Rectal smooth muscle tissue (tissue), 1 donor: ENCODE data around the gene EIF5AL1.
"Not testable (repeated sequence)": the region's sequence is repeated elsewhere in the genome, so short reads cannot be mapped to it uniquely, and the experiment has no call there.

ENCODE experiments used
- H3K27ac ChIP-seq: one replicate; pipeline ENCODE4 v1.7.0; 2013; ENCODE audit warnings: low read depth, low read length, inconsistent platforms
- H3K27me3 ChIP-seq: one replicate; pipeline ENCODE4 v1.7.0; 2013; ENCODE audit warnings: low read length; ENCODE audit not compliant: control insufficient read depth, insufficient read depth
- H3K36me3 ChIP-seq: one replicate; pipeline ENCODE4 v1.7.0; 2013; ENCODE audit warnings: low read length; ENCODE audit not compliant: control insufficient read depth, insufficient read depth
- H3K4me1 ChIP-seq: one replicate; pipeline ENCODE4 v1.7.0; 2013; ENCODE audit warnings: low read length; ENCODE audit not compliant: control insufficient read depth, insufficient read depth
- H3K4me3 ChIP-seq: one replicate; pipeline ENCODE4 v1.7.0; 2013; ENCODE audit warnings: low read length
- H3K9ac ChIP-seq: one replicate; pipeline ENCODE4 v1.7.0; 2013; ENCODE audit warnings: low read length

EIF5AL1 gene

GRCh38 chr10:79490400-79491142 lies 21.8 kb upstream of the EIF5AL1 start:
- Histone ChIP-seq H3K4me1 (peaks cover 9% of the 10 kb centered on the region), H3K27ac (peak overlapping the region; percentile 37), H3K4me3 (no peak overlapping the region), H3K36me3 (no peaks in the 10 kb centered on the region), H3K9ac (no peak overlapping the region), H3K27me3 (no peaks in the 10 kb centered on the region)

GRCh38 chr10:79491143-79491835 lies 21.0 kb upstream of the EIF5AL1 start:
- H3K4me3 ChIP-seq: no peak overlapping the region
- no peaks in the 10 kb centered on the region for H3K36me3 ChIP-seq
- H3K4me1 ChIP-seq: peaks cover 9% of the 10 kb centered on the region
- no peak overlapping the region for H3K9ac ChIP-seq
- peak overlapping the region; percentile 37 for H3K27ac ChIP-seq
- no peaks in the 10 kb centered on the region for H3K27me3 ChIP-seq

- Histone ChIP-seq H3K27me3 (no peaks in the 10 kb centered on the region), H3K36me3 (no peaks in the 10 kb centered on the region), H3K4me3 (no peak overlapping the region), H3K9ac (no peak overlapping the region), H3K4me1 (peaks cover 9% of the 10 kb centered on the region), H3K27ac (no peak overlapping the region)
Measured at GRCh38 chr10:79492256-79492655, 20.1 kb upstream of the EIF5AL1 start.

GRCh38 chr10:79492839-79493238 lies 19.5 kb upstream of the EIF5AL1 start:
- Histone ChIP-seq H3K4me1 (peaks cover 6% of the 10 kb centered on the region), H3K36me3 (no peaks in the 10 kb centered on the region), H3K27me3 (no peaks in the 10 kb centered on the region)

GRCh38 chr10:79493806-79494205 lies 18.5 kb upstream of the EIF5AL1 start:
- Histone ChIP-seq H3K36me3 (no peaks in the 10 kb centered on the region), H3K27ac (no peak overlapping the region), H3K4me1 (peaks cover 2% of the 10 kb centered on the region), H3K27me3 (no peaks in the 10 kb centered on the region), H3K9ac (no peak overlapping the region), H3K4me3 (no peak overlapping the region)

More at GRCh38 chr10:79492839-79493238, 19.5 kb upstream of the EIF5AL1 start:
- no peak overlapping the region for H3K27ac ChIP-seq
- H3K4me3 ChIP-seq: no peak overlapping the region
- H3K9ac ChIP-seq: no peak overlapping the region

- Histone ChIP-seq H3K27me3 (no peaks in the 10 kb centered on the region), H3K9ac (no peak overlapping the region), H3K4me3 (no peak overlapping the region), H3K4me1 (peaks cover 2% of the 10 kb centered on the region), H3K27ac (no peak overlapping the region), H3K36me3 (no peaks in the 10 kb centered on the region)
Measured at GRCh38 chr10:79494871-79495705, 17.2 kb upstream of the EIF5AL1 start.

- Histone ChIP-seq H3K36me3 (no peaks in the 10 kb centered on the region), H3K4me3 (no peak overlapping the region), H3K27ac (no peak overlapping the region), H3K27me3 (no peaks in the 10 kb centered on the region), H3K9ac (no peak overlapping the region), H3K4me1 (peaks cover 2% of the 10 kb centered on the region)
Measured at GRCh38 chr10:79495791-79496190, 16.5 kb upstream of the EIF5AL1 start.

GRCh38 chr10:79496896-79497295 lies 15.4 kb upstream of the EIF5AL1 start:
- Histone ChIP-seq H3K27ac (no peak overlapping the region), H3K27me3 (no peaks in the 10 kb centered on the region), H3K4me3 (no peak overlapping the region), H3K9ac (no peak overlapping the region), H3K4me1 (no peaks in the 10 kb centered on the region), H3K36me3 (no peaks in the 10 kb centered on the region)

- Histone ChIP-seq H3K4me3 (no peak overlapping the region), H3K4me1 (no peaks in the 10 kb centered on the region), H3K9ac (no peak overlapping the region), H3K27me3 (no peaks in the 10 kb centered on the region), H3K36me3 (no peaks in the 10 kb centered on the region), H3K27ac (no peak overlapping the region)
Measured at GRCh38 chr10:79498291-79498829, 14.0 kb upstream of the EIF5AL1 start.

- Histone ChIP-seq H3K4me1 (no peaks in the 10 kb centered on the region), H3K27ac (no peak overlapping the region), H3K27me3 (no peaks in the 10 kb centered on the region), H3K36me3 (no peaks in the 10 kb centered on the region), H3K4me3 (no peak overlapping the region), H3K9ac (no peak overlapping the region)
Measured at GRCh38 chr10:79502561-79503309, 9.6 kb upstream of the EIF5AL1 start.

GRCh38 chr10:79503787-79504186 lies 8.5 kb upstream of the EIF5AL1 start:
- not testable (repeated sequence) for H3K27me3 ChIP-seq, H3K9ac ChIP-seq, H3K4me1 ChIP-seq, H3K27ac ChIP-seq, H3K36me3 ChIP-seq, H3K4me3 ChIP-seq

- H3K4me3 ChIP-seq, H3K36me3 ChIP-seq, H3K27me3 ChIP-seq, H3K27ac ChIP-seq, H3K4me1 ChIP-seq, H3K9ac ChIP-seq: not testable (repeated sequence)
Measured at GRCh38 chr10:79504483-79504882, 7.8 kb upstream of the EIF5AL1 start.
